DOHH2 (cell line): ENCODE results near the gene GABRE.
"Not testable (repeated sequence)": the region's sequence is repeated elsewhere in the genome, so short reads cannot be mapped to it uniquely, and the experiment has no call there.

Source experiments
- H3F3A ChIP-seq: fragments of 200-600 bp; sonication (generic), shearing (Covaris generic); 2 replicates; pipeline ENCODE4 v1.6.0; 2016; ENCODE audit warnings: antibody characterized with exemption, mild to moderate bottlenecking; ENCODE audit not compliant: control insufficient read depth, insufficient read depth
- H3K27ac ChIP-seq: fragments of 200-600 bp; sonication (generic); 2 replicates; pipeline ENCODE4 v1.5.1; 2014; ENCODE audit warnings: low read depth, mild to moderate bottlenecking, low read length, moderate library complexity
- H3K27me3 ChIP-seq: fragments of 200-600 bp; sonication (generic); 2 replicates; pipeline ENCODE4 v1.6.1; 2014; ENCODE audit warnings: mild to moderate bottlenecking, low read length, mixed read lengths; ENCODE audit not compliant: control insufficient read depth
- H3K36me3 ChIP-seq: fragments of 200-600 bp; sonication (generic); 2 replicates; pipeline ENCODE4 v1.6.1; 2014; ENCODE audit warnings: mild to moderate bottlenecking, low read length, moderate library complexity, mixed read lengths; ENCODE audit not compliant: control insufficient read depth
- H3K4me1 ChIP-seq: fragments of 200-600 bp; sonication (generic); 2 replicates; pipeline ENCODE4 v1.6.1; 2014; ENCODE audit warnings: mild to moderate bottlenecking, low read length, mixed read lengths; ENCODE audit not compliant: control insufficient read depth
- H3K4me2 ChIP-seq: fragments of 200-600 bp; sonication (generic); 2 replicates; pipeline ENCODE4 v1.6.0; 2014; ENCODE audit warnings: mild to moderate bottlenecking, low read length, moderate library complexity
- H3K4me3 ChIP-seq: fragments of 200-600 bp; sonication (generic); 2 replicates; pipeline ENCODE4 v1.5.1; 2014; ENCODE audit warnings: mild to moderate bottlenecking, low read length, mixed read lengths
- H3K79me2 ChIP-seq: fragments of 200-600 bp; sonication (generic); 2 replicates; pipeline ENCODE4 v1.6.1; 2014; ENCODE audit warnings: mild to moderate bottlenecking, low read length, mixed read lengths; ENCODE audit not compliant: control insufficient read depth
- H3K9me2 ChIP-seq: fragments of 200-600 bp; sonication (generic); replicated peaks from 2 replicates; pipeline ENCODE4 v1.6.1; 2014; ENCODE audit warnings: mild to moderate bottlenecking, low read length, mixed read lengths; ENCODE audit not compliant: control insufficient read depth
- H3K9me3 ChIP-seq: fragments of 200-600 bp; sonication (generic); 2 replicates; pipeline ENCODE4 v1.6.1; 2014; ENCODE audit warnings: antibody characterized with exemption, low read length, mixed read lengths; ENCODE audit not compliant: control insufficient read depth, insufficient read depth
- H4K20me1 ChIP-seq: fragments of 200-600 bp; sonication (generic); 2 replicates; pipeline ENCODE4 v1.6.0; 2014; ENCODE audit warnings: low read depth, mild to moderate bottlenecking, antibody characterized with exemption, low read length, moderate library complexity; ENCODE audit not compliant: control insufficient read depth, insufficient read depth
- EZH2phosphoT487 ChIP-seq: fragments of 200-600 bp; sonication (generic); IDR thresholded peaks from 2 replicates; pipeline ENCODE4 v1.6.1; 2017; ENCODE audit warnings: borderline replicate concordance, mild to moderate bottlenecking, antibody characterized with exemption, low read length, moderate library complexity, mixed read lengths
- TF ChIP-seq, protein P1 (sequence below): fragments of 200-600 bp; sonication (generic); IDR thresholded peaks from one replicate; pipeline ENCODE4 v1.5.1; 2014; ENCODE audit warnings: antibody characterized with exemption, mild to moderate bottlenecking, low read depth, low read length; ENCODE audit not compliant: poor library complexity, severe bottlenecking

GABRE gene

GRCh38 chrX:151920101-151920500 is 54.4 kb downstream of the GABRE start:
- H3K79me2 ChIP-seq = no peaks in the 10 kb centered on the region
- H3K36me3 ChIP-seq = no peaks in the 10 kb centered on the region
- no peaks in the 10 kb centered on the region for H3K27me3 ChIP-seq
- no peaks in the 10 kb centered on the region for H4K20me1 ChIP-seq
- no peak overlapping the region for H3K4me2 ChIP-seq
- no peaks in the 10 kb centered on the region for H3K9me3 ChIP-seq
- H3K4me1 ChIP-seq = no peaks in the 10 kb centered on the region
- H3K27ac ChIP-seq = no peak overlapping the region
- no peak for TF ChIP-seq EZH2phosphoT487
- TF ChIP-seq, protein P1, sequence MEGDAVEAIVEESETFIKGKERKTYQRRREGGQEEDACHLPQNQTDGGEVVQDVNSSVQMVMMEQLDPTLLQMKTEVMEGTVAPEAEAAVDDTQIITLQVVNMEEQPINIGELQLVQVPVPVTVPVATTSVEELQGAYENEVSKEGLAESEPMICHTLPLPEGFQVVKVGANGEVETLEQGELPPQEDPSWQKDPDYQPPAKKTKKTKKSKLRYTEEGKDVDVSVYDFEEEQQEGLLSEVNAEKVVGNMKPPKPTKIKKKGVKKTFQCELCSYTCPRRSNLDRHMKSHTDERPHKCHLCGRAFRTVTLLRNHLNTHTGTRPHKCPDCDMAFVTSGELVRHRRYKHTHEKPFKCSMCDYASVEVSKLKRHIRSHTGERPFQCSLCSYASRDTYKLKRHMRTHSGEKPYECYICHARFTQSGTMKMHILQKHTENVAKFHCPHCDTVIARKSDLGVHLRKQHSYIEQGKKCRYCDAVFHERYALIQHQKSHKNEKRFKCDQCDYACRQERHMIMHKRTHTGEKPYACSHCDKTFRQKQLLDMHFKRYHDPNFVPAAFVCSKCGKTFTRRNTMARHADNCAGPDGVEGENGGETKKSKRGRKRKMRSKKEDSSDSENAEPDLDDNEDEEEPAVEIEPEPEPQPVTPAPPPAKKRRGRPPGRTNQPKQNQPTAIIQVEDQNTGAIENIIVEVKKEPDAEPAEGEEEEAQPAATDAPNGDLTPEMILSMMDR = no peak
- no peaks in the 10 kb centered on the region for H3K9me2 ChIP-seq
- no peak overlapping the region for H3K4me3 ChIP-seq
- H3F3A ChIP-seq = no peaks in the 10 kb centered on the region

GRCh38 chrX:151919610-151920009 is 54.9 kb downstream of the GABRE start:
- H3F3A ChIP-seq = no peaks in the 10 kb centered on the region
- no peaks in the 10 kb centered on the region for H3K27me3 ChIP-seq
- H3K4me1 ChIP-seq = no peaks in the 10 kb centered on the region
- H3K9me2 ChIP-seq = no peaks in the 10 kb centered on the region
- no peaks in the 10 kb centered on the region for H3K9me3 ChIP-seq
- no peaks in the 10 kb centered on the region for H3K36me3 ChIP-seq
- no peak overlapping the region for H3K4me3 ChIP-seq
- TF ChIP-seq, protein P1 = no peak
- no peak for TF ChIP-seq EZH2phosphoT487
- H4K20me1 ChIP-seq = no peaks in the 10 kb centered on the region
- no peak overlapping the region for H3K4me2 ChIP-seq
- no peaks in the 10 kb centered on the region for H3K79me2 ChIP-seq
- H3K27ac ChIP-seq = no peak overlapping the region

DNA sequence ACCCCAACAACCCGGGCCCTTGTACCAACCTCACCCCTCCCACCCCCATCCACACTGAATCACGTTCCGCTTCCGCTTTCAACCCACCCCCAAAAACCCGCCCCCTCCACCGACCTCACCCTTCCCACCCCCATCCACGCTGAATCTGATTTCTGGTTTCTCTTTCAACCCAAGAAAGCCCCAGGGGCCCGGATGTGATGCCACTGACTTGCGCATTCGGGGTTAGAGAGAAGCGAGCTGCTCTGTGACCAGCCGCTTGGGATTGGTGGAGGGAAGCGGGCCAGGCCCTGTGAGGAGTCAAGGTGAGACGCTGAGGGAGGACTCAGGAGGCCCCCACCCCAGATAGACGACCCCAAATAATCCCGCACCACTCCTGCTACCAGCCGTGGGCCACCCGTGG is 55.7 kb downstream of the GABRE start:
- H3K4me3 ChIP-seq, H3K4me2 ChIP-seq: not testable (repeated sequence)

DNA sequence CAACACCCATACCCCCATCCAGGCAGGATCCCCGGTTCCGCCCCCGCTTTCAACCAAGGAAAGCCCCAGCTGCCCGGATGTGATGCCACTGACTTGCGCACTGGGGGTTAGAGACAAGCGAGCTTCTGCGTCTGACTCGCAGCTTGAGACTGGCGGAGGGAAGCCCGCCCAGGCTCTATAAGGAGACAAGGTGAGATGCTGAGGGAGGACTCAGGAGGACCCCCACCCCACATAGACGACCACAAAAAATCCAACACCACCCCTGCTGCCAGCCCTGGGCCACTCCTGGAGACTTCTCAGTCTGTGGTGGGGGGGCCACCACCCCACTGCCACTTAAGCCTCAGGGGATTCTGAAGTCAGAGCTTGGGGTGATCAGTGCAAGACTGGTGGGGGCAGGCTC is 61.7 kb downstream of the GABRE start, which contains the start of gene MAGEA4:
MAGEA4 (plus strand) TSS at position 110 of the 400 bp plus-strand sequence. CDS start 10,776 bp downstream, outside the sequence.
- no peaks in the 10 kb centered on the region for H3K9me2 ChIP-seq
- H3K27me3 ChIP-seq = no peaks in the 10 kb centered on the region
- no peaks in the 10 kb centered on the region for H3K36me3 ChIP-seq
- no peaks in the 10 kb centered on the region for H3K4me1 ChIP-seq
- no peak within 1 kb of the TSS for H3K4me2 ChIP-seq
- H3K9me3 ChIP-seq = no peaks in the 10 kb centered on the region
- no peaks in the 10 kb centered on the region for H3F3A ChIP-seq
- H4K20me1 ChIP-seq = no peaks in the 10 kb centered on the region
- H3K4me3 ChIP-seq = no peak within 1 kb of the TSS
- no peaks in the 10 kb centered on the region for H3K79me2 ChIP-seq
- TF ChIP-seq, protein P1 = no peak
- no peak for TF ChIP-seq EZH2phosphoT487
- no peak within 1 kb of the TSS for H3K27ac ChIP-seq

More for the DNA sequence above, 55.7 kb downstream of the GABRE start:
- not testable (repeated sequence) for H3K27ac ChIP-seq, H3K4me1 ChIP-seq, H3K9me3 ChIP-seq, H3F3A ChIP-seq, H3K9me2 ChIP-seq, H3K36me3 ChIP-seq, H3K27me3 ChIP-seq, H3K79me2 ChIP-seq, H4K20me1 ChIP-seq
